Vagina (tissue), 2 donors: ENCODE data around the gene GLCCI1.

Source experiments
- CTCF ChIP-seq, 3 experiments: fragments of 450-650 bp in 2 of 3; fragments of 200-600 bp in 1 of 3; sonication (generic) in 1 of 3; IDR thresholded peaks; one replicate each; pipeline ENCODE4 v1.5.1; 2017 to 2019; ENCODE audit warnings: antibody characterized with exemption in 3 of 3, mild to moderate bottlenecking in 2 of 3, moderate library complexity in 2 of 3
- POLR2A ChIP-seq, 2 donors: fragments of 450-650 bp; IDR thresholded peaks; one replicate each; pipeline ENCODE4 v1.6.1; 2017; ENCODE audit warnings: antibody characterized with exemption in 2 of 2, mild to moderate bottlenecking in 2 of 2, moderate library complexity in 2 of 2
- POLR2AphosphoS5 ChIP-seq, 2 donors: sonication (generic); formaldehyde crosslinking; IDR thresholded peaks; one replicate each; pipeline ENCODE4 v1.9.0; 2017; ENCODE audit warnings: antibody characterized with exemption in 2 of 2, mild to moderate bottlenecking in 2 of 2, low read depth in 1 of 2; ENCODE audit not compliant: insufficient read depth in 1 of 2

- no peak for TF ChIP-seq CTCF (IDR thresholded peaks at IDR 0.05)
- no peak for TF ChIP-seq POLR2A (IDR thresholded peaks at IDR 0.05)
- TF ChIP-seq POLR2AphosphoS5 (IDR thresholded peaks at IDR 0.05; ENCODE audit: insufficient read depth in 1 of 2, low read depth in 1 of 2), result no peak
Observed at GRCh38 chr7:8044761-8045430, 76.3 kb downstream of the GLCCI1 start.
